ENCODE data around the gene SH3PXD2A. TPM values are rescaled to one million over a fixed set of nuclear protein-coding genes. Genes with fewer than 3 reads are reported as not detected.

The SH3PXD2A gene
- total RNA-seq, 1 donor from 2014 or later = 17.3 TPM

DNA sequence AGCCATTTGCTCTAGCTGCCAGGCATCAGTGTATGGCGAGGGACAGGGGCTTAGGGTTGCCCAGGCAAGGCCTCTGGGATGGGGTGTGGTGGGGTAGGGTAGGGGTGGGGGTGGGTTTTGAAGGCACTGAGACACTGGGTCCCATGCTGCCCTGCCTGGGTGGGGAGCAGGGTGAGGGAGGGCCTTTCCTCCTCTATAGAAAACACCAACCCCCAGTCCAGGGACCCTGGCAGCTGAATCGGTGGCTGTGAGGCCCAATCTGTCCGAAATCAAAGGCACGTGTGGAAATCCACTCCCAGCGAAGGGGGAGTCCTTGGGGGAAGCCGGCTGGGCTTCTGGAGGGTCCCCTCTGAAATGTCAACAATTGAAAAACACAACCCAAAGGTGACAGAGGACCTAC is 255.5 kb downstream of the SH3PXD2A start:
- Mint-ChIP-seq H3K27ac (ENCODE audit: unreplicated experiment) (no peak overlapping the region), H3K4me3 (ENCODE audit: unreplicated experiment) (no peak overlapping the region), H3K9me3 (ENCODE audit: unreplicated experiment) (no peaks in the 10 kb centered on the region), H3K4me1 (ENCODE audit: low read depth, unreplicated experiment) (peaks cover 4% of the 10 kb centered on the region), H3K36me3 (ENCODE audit: low read depth, unreplicated experiment) (peaks cover 21% of the 10 kb centered on the region), H3K27me3 (ENCODE audit: low read depth, unreplicated experiment) (peaks cover 10% of the 10 kb centered on the region)
- H3K27ac ChIP-seq (ENCODE audit: low read depth, low read length) = no peak overlapping the region
- H3K9me3 ChIP-seq (ENCODE audit: insufficient read depth, low read depth, low read length) = no peaks in the 10 kb centered on the region
- H3K79me2 ChIP-seq (ENCODE audit: insufficient read depth, low read length) = no peaks in the 10 kb centered on the region
- H3K4me3 ChIP-seq (ENCODE audit: insufficient read depth, low read depth, low read length) = no peak overlapping the region
- no peak overlapping the region for H3K9ac ChIP-seq (ENCODE audit: low read length)
- peaks cover 3% of the 10 kb centered on the region for H3K36me3 ChIP-seq (ENCODE audit: insufficient read depth, low read length)
- DNase-seq (ENCODE audit: low read depth) (no peak), FAIRE-seq (no peak)
- H3K4me2 ChIP-seq (ENCODE audit: low read length) = no peak overlapping the region
- H4K20me1 ChIP-seq (ENCODE audit: insufficient read depth, low read length) = peaks cover 23% of the 10 kb centered on the region
- TF ChIP-seq EZH2 (IDR thresholded peaks at IDR 0.05; ENCODE audit: insufficient read depth, low read length) = no peak
- TF ChIP-seq, protein P1, sequence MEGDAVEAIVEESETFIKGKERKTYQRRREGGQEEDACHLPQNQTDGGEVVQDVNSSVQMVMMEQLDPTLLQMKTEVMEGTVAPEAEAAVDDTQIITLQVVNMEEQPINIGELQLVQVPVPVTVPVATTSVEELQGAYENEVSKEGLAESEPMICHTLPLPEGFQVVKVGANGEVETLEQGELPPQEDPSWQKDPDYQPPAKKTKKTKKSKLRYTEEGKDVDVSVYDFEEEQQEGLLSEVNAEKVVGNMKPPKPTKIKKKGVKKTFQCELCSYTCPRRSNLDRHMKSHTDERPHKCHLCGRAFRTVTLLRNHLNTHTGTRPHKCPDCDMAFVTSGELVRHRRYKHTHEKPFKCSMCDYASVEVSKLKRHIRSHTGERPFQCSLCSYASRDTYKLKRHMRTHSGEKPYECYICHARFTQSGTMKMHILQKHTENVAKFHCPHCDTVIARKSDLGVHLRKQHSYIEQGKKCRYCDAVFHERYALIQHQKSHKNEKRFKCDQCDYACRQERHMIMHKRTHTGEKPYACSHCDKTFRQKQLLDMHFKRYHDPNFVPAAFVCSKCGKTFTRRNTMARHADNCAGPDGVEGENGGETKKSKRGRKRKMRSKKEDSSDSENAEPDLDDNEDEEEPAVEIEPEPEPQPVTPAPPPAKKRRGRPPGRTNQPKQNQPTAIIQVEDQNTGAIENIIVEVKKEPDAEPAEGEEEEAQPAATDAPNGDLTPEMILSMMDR (IDR thresholded peaks at IDR 0.05; ENCODE audit: insufficient read depth, low read depth, low read length) = no peak
- no peak overlapping the region for H2AFZ ChIP-seq (ENCODE audit: low read depth, low read length)
- H3K4me1 ChIP-seq (ENCODE audit: insufficient read depth, low read length) = no peaks in the 10 kb centered on the region
- no peaks in the 10 kb centered on the region for H3K27me3 ChIP-seq (ENCODE audit: insufficient read depth, low read length)

DNA sequence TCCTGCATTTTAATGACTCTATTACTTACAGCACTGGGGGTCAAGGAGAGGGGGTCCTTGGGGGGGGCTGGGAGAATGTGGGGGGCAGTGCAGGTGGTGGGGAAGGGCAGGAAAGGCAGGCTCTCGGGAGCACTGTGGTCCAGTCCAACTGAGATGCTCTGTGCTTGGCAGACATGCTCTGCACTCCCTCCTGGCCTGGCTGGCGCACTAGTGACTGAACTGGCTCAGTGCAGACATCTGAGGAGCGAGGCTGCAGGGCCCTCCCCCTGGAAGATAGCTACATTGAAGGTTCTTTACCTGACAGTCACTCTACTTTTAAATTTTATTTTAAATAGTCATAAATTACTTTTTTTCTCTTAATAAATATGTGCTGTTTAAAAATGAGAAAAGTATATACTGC is 256.2 kb downstream of the SH3PXD2A start:
- H3K4me3 ChIP-seq (ENCODE audit: insufficient read depth, low read depth, low read length) = no peak overlapping the region
- H3K9me3 Mint-ChIP-seq (ENCODE audit: unreplicated experiment) = no peaks in the 10 kb centered on the region
- no peaks in the 10 kb centered on the region for H3K9me3 ChIP-seq (ENCODE audit: insufficient read depth, low read depth, low read length)
- H3K27me3 Mint-ChIP-seq (ENCODE audit: low read depth, unreplicated experiment) = peaks cover 11% of the 10 kb centered on the region
- no peak for FAIRE-seq
- peaks cover 29% of the 10 kb centered on the region for H4K20me1 ChIP-seq (ENCODE audit: insufficient read depth, low read length)
- H3K27ac ChIP-seq (ENCODE audit: low read depth, low read length) = no peak overlapping the region
- no peak overlapping the region for H3K4me2 ChIP-seq (ENCODE audit: low read length)
- no peaks in the 10 kb centered on the region for H3K79me2 ChIP-seq (ENCODE audit: insufficient read depth, low read length)
- H3K27me3 ChIP-seq (ENCODE audit: insufficient read depth, low read length) = no peaks in the 10 kb centered on the region
- peaks cover 3% of the 10 kb centered on the region for H3K36me3 ChIP-seq (ENCODE audit: insufficient read depth, low read length)
- H2AFZ ChIP-seq (ENCODE audit: low read depth, low read length) = no peak overlapping the region
- no peak overlapping the region for H3K27ac Mint-ChIP-seq (ENCODE audit: unreplicated experiment)
- H3K4me1 ChIP-seq (ENCODE audit: insufficient read depth, low read length) = no peaks in the 10 kb centered on the region
- no peak overlapping the region for H3K9ac ChIP-seq (ENCODE audit: low read length)
- peaks cover 15% of the 10 kb centered on the region for H3K36me3 Mint-ChIP-seq (ENCODE audit: low read depth, unreplicated experiment)
- no peak for TF ChIP-seq EZH2 (IDR thresholded peaks at IDR 0.05; ENCODE audit: insufficient read depth, low read length)
- TF ChIP-seq, protein P1 (IDR thresholded peaks at IDR 0.05; ENCODE audit: insufficient read depth, low read depth, low read length) = no peak
- peaks cover 4% of the 10 kb centered on the region for H3K4me1 Mint-ChIP-seq (ENCODE audit: low read depth, unreplicated experiment)
- H3K4me3 Mint-ChIP-seq (ENCODE audit: unreplicated experiment) = no peak overlapping the region
- no peak for DNase-seq (ENCODE audit: low read depth)

DNA sequence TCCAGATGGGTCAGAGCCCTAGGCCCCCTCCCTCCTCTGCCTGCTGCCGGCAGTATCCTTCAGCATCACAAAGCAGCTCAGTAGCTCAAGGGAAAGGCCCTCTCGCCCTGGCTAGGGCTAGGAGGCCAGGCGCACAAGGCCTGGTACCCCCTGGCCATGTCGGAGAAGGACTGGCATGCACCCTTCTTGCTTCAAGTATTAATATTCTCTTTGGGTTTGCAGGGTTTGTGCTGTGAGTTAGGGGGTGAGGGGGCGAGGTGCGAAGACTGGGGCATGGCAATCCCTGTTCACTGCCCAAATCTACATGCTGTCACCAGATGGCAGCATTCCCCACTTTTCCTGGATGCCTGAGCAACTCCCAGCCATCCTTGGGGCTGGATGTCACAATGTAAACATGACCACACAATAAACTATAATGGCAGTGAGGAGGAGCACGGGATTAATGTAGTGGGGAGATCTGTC is 256.7 kb downstream of the SH3PXD2A start:
- H3K36me3 ChIP-seq (ENCODE audit: insufficient read depth, low read length) = peaks cover under 1% of the 10 kb centered on the region
- H3K9ac ChIP-seq (ENCODE audit: low read length) = no peak overlapping the region
- no peaks in the 10 kb centered on the region for H3K27me3 ChIP-seq (ENCODE audit: insufficient read depth, low read length)
- Mint-ChIP-seq H3K36me3 (ENCODE audit: low read depth, unreplicated experiment) (peaks cover 12% of the 10 kb centered on the region), H3K4me1 (ENCODE audit: low read depth, unreplicated experiment) (peaks cover 4% of the 10 kb centered on the region), H3K27me3 (ENCODE audit: low read depth, unreplicated experiment) (peaks cover 16% of the 10 kb centered on the region), H3K27ac (ENCODE audit: unreplicated experiment) (no peak overlapping the region), H3K4me3 (ENCODE audit: unreplicated experiment) (no peak overlapping the region), H3K9me3 (ENCODE audit: unreplicated experiment) (no peaks in the 10 kb centered on the region)
- no peak overlapping the region for H2AFZ ChIP-seq (ENCODE audit: low read depth, low read length)
- TF ChIP-seq, protein P1 (IDR thresholded peaks at IDR 0.05; ENCODE audit: insufficient read depth, low read depth, low read length) = peak; percentile 72
- no peak for TF ChIP-seq EZH2 (IDR thresholded peaks at IDR 0.05; ENCODE audit: insufficient read depth, low read length)
- H3K9me3 ChIP-seq (ENCODE audit: insufficient read depth, low read depth, low read length) = no peaks in the 10 kb centered on the region
- H3K4me3 ChIP-seq (ENCODE audit: insufficient read depth, low read depth, low read length) = no peak overlapping the region
- H3K4me2 ChIP-seq (ENCODE audit: low read length) = no peak overlapping the region
- FAIRE-seq (peak; percentile 63), DNase-seq (ENCODE audit: low read depth) (peak; percentile 35)
- no peak overlapping the region for H3K27ac ChIP-seq (ENCODE audit: low read depth, low read length)
- no peaks in the 10 kb centered on the region for H3K79me2 ChIP-seq (ENCODE audit: insufficient read depth, low read length)
- H3K4me1 ChIP-seq (ENCODE audit: insufficient read depth, low read length) = no peaks in the 10 kb centered on the region
- peaks cover 34% of the 10 kb centered on the region for H4K20me1 ChIP-seq (ENCODE audit: insufficient read depth, low read length)
